Natural killer cell (primary cell): ENCODE measurements around the gene MACROD2. TPM values are rescaled to one million over a fixed set of nuclear protein-coding genes. Genes with fewer than 3 reads are reported as not detected.

Experiments used
- ATAC-seq, 3 donors: fragments of 150-1000 bp in 2 of 3; fragments of 200-7000 bp in 1 of 3; cut with Tn5 transposase; 1 replicate in 1 of 3; 2 replicates in 2 of 3; pipeline ENCODE4 v1.10.0; 2021; ENCODE audit warnings: mild to moderate bottlenecking in 2 of 3, moderate library complexity in 2 of 3
- DNase-seq, 2 donors: peaks; one replicate each; pipeline versions ENCODE4 v3.0.0 to v3.0.0-alpha.2; 2013 to 2021; ENCODE audit warnings: mixed read lengths in 1 of 2
- H3K27ac ChIP-seq: one replicate; pipeline ENCODE4 v1.5.1; 2013; ENCODE audit warnings: mild to moderate bottlenecking, low read length
- H3K27me3 ChIP-seq: one replicate; pipeline ENCODE4 v1.6.1; 2013; ENCODE audit warnings: low read length; ENCODE audit not compliant: control insufficient read depth, insufficient read depth
- H3K36me3 ChIP-seq: one replicate; pipeline ENCODE4 v1.6.1; 2013; ENCODE audit warnings: low read length; ENCODE audit not compliant: control insufficient read depth, insufficient read depth
- H3K4me1 ChIP-seq: one replicate; pipeline ENCODE4 v1.6.1; 2013; ENCODE audit warnings: low read length; ENCODE audit not compliant: control insufficient read depth, insufficient read depth
- H3K4me3 ChIP-seq: one replicate; pipeline ENCODE4 v1.5.1; 2013; ENCODE audit warnings: low read length
- H3K9me3 ChIP-seq: one replicate; pipeline ENCODE4 v1.6.1; 2013; ENCODE audit warnings: low read length; ENCODE audit not compliant: control insufficient read depth, insufficient read depth
- H3K27ac Mint-ChIP-seq, 2 donors: one replicate each; pipeline ENCODE4 v1.8.0; 2022; ENCODE audit warnings: mild to moderate bottlenecking in 2 of 2, mixed read lengths in 2 of 2, moderate library complexity in 1 of 2
- H3K27me3 Mint-ChIP-seq, 2 donors: one replicate each; pipeline ENCODE4 v1.8.0; 2022; ENCODE audit warnings: low read depth in 2 of 2, mixed read lengths in 2 of 2
- H3K36me3 Mint-ChIP-seq: one replicate; pipeline ENCODE4 v1.8.0; 2022; ENCODE audit warnings: mixed read lengths
- H3K4me1 Mint-ChIP-seq, 2 donors: one replicate each; pipeline ENCODE4 v1.8.0; 2022; ENCODE audit warnings: mixed read lengths in 2 of 2
- H3K4me3 Mint-ChIP-seq: one replicate; pipeline ENCODE4 v1.8.0; 2022; ENCODE audit warnings: mild to moderate bottlenecking, moderate library complexity, mixed read lengths
- H3K9me3 Mint-ChIP-seq, 2 donors: one replicate each; pipeline ENCODE4 v1.8.0; 2022; ENCODE audit warnings: mixed read lengths in 2 of 2
- WGBS: methylation state at CpG from one replicate; pipeline ENCODE4 v1.1.7; 2013; ENCODE audit warnings: missing lambda C conversion rate; ENCODE audit not compliant: insufficient coverage; 5-methylcytosine and 5-hydroxymethylcytosine counted together
- intact Hi-C: fragments of 100-400 bp; cut with micrococcal nuclease; formaldehyde crosslinking; loops from one replicate; pipeline ENCODE4 v1.14.2; 2022
- total RNA-seq, 4 donors: library from RNA; stranded (reverse); fragments of 120-200 nt in 1 of 4; gene quantifications; one replicate each; pipeline versions ENCODE4 v1.2.3 to v1.2.4, GENCODE V29; 2013 to 2022
- TF ChIP-seq, protein P1 (sequence below): fragments of 200-600 bp; IDR thresholded peaks from one replicate; pipeline ENCODE4 v1.8.0; 2022; ENCODE audit warnings: antibody characterized with exemption

MACROD2 gene
- total RNA-seq, 3 donors from 2014 or later (not counting 1 experiment from before 2014, with no cell fraction given): 0.19 to 0.88 TPM; not detected in 1

DNA sequence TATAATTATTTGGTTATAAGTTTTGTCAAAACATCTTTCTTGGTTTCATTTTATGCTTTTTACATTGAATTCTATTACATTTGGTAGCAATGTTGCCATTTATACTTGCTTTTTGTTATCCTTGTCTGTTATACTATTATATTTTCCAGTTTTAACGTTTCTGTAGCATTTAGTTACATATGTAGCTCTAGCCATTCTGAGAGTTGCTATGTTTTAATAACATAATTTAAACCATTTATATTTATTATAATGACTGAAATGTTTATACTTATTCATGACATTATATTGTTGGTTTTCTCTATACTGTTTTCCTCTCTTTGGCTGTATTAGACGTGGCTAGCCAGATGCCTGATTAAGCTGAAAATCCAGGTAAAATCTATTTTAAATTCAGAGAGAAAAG, 594.1 kb downstream of the MACROD2 start:
- H3K4me1 ChIP-seq: no peaks in the 10 kb centered on the region
- Mint-ChIP-seq H3K4me1 (no peaks in the 10 kb centered on the region), H3K27me3 (no peaks in the 10 kb centered on the region), H3K4me3 (no peak overlapping the region), H3K9me3 (peaks cover 5 to 10% of the 10 kb centered on the region in 2 donors), H3K27ac (no peak overlapping the region), H3K36me3 (no peaks in the 10 kb centered on the region)
- H3K36me3 ChIP-seq: no peaks in the 10 kb centered on the region
- H3K27ac ChIP-seq: no peak overlapping the region
- TF ChIP-seq, protein P1, sequence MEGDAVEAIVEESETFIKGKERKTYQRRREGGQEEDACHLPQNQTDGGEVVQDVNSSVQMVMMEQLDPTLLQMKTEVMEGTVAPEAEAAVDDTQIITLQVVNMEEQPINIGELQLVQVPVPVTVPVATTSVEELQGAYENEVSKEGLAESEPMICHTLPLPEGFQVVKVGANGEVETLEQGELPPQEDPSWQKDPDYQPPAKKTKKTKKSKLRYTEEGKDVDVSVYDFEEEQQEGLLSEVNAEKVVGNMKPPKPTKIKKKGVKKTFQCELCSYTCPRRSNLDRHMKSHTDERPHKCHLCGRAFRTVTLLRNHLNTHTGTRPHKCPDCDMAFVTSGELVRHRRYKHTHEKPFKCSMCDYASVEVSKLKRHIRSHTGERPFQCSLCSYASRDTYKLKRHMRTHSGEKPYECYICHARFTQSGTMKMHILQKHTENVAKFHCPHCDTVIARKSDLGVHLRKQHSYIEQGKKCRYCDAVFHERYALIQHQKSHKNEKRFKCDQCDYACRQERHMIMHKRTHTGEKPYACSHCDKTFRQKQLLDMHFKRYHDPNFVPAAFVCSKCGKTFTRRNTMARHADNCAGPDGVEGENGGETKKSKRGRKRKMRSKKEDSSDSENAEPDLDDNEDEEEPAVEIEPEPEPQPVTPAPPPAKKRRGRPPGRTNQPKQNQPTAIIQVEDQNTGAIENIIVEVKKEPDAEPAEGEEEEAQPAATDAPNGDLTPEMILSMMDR: no peak
- no peak for DNase-seq
- no peak overlapping the region for H3K4me3 ChIP-seq
- H3K27me3 ChIP-seq: no peaks in the 10 kb centered on the region
- no peak for ATAC-seq
- no peaks in the 10 kb centered on the region for H3K9me3 ChIP-seq
- intact Hi-C loops: no loop called here
- WGBS: 100% methylated on average over 1 of the region's 2 CpGs

DNA sequence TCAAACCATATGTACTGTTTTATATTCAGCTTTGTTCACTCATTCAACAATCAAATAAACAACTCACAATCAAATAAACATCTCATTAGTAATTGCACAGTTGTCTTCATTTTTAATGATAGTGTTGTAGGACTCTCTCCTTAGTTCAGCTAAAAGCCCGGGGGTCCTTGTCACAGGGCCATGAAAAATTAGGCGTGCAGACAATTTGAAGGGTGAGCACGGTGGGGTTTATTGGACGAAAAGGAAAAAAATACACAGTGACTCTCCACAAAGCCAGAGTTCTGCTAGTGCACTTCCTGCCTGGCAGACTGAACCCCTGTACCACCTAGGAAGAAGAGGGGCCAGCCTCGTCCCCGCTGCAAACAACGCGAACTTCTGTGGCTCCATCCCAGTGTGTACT, 599.7 kb downstream of the MACROD2 start:
- ATAC-seq: no peak
- Mint-ChIP-seq H3K36me3 (no peaks in the 10 kb centered on the region), H3K27ac (no peak overlapping the region), H3K4me3 (no peak overlapping the region), H3K9me3 (peaks cover 12 to 16% of the 10 kb centered on the region in 2 donors), H3K4me1 (no peaks in the 10 kb centered on the region), H3K27me3 (no peaks in the 10 kb centered on the region)
- no peaks in the 10 kb centered on the region for H3K4me1 ChIP-seq
- no peaks in the 10 kb centered on the region for H3K27me3 ChIP-seq
- TF ChIP-seq, protein P1: no peak
- H3K27ac ChIP-seq: no peak overlapping the region
- no peak for DNase-seq
- no peaks in the 10 kb centered on the region for H3K36me3 ChIP-seq
- H3K9me3 ChIP-seq: peaks cover 3% of the 10 kb centered on the region
- WGBS: 95% methylated on average over 8 of the region's 8 CpGs
- intact Hi-C loops: no loop called here
- no peak overlapping the region for H3K4me3 ChIP-seq

DNA sequence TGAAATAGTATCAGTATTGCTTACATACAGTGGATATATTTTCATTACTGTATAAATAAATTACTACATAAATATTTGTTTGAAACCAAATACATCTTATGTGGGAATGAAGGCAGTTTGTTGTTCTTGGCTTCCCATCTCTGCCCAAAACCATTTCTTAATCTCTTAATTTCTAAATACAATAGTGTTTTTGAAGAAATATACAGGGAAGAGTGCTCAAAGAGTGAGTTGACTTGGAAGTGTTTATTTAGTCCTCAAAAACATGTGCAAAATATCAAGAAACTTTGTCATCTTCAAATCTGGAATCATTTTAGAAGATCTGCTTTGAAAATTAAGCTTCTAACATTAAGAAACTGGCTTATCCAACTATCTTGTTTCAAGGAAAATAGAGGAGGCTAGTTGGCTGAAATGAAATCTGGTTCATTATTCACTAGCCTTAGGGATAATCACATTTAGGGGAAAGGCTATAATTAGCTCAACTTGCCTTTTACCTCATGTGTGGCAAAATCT, 601.9 kb downstream of the MACROD2 start:
- Histone ChIP-seq H3K36me3 (no peaks in the 10 kb centered on the region), H3K27ac (no peak overlapping the region), H3K4me1 (no peaks in the 10 kb centered on the region), H3K9me3 (peaks cover 3% of the 10 kb centered on the region), H3K4me3 (no peak overlapping the region), H3K27me3 (no peaks in the 10 kb centered on the region)
- H3K4me1 Mint-ChIP-seq: no peaks in the 10 kb centered on the region
- H3K4me3 Mint-ChIP-seq: no peak overlapping the region
- TF ChIP-seq, protein P1: no peak
- DNase-seq (no peak), ATAC-seq (no peak)
- no peak overlapping the region for H3K27ac Mint-ChIP-seq
- peaks cover 9% of the 10 kb centered on the region in 2 donors for H3K9me3 Mint-ChIP-seq
- no peaks in the 10 kb centered on the region for H3K36me3 Mint-ChIP-seq
- intact Hi-C loops: no loop called here
- no peaks in the 10 kb centered on the region for H3K27me3 Mint-ChIP-seq

- Mint-ChIP-seq H3K27ac (no peak overlapping the region), H3K36me3 (no peaks in the 10 kb centered on the region), H3K4me1 (no peaks in the 10 kb centered on the region), H3K9me3 (peaks cover 7 to 15% of the 10 kb centered on the region in 2 donors), H3K27me3 (no peaks in the 10 kb centered on the region), H3K4me3 (no peak overlapping the region)
- H3K27me3 ChIP-seq: no peaks in the 10 kb centered on the region
- H3K9me3 ChIP-seq: peaks cover 3% of the 10 kb centered on the region
- TF ChIP-seq, protein P1: no peak
- 94% methylated on average over 3 of the region's 3 CpGs for WGBS
- H3K4me1 ChIP-seq: no peaks in the 10 kb centered on the region
- intact Hi-C loops: no loop called here
- H3K27ac ChIP-seq: no peak overlapping the region
- H3K36me3 ChIP-seq: no peaks in the 10 kb centered on the region
- no peak overlapping the region for H3K4me3 ChIP-seq
- no peak for DNase-seq
- no peak for ATAC-seq
Measured at GRCh38 chr20:14599613-14600012, 604.3 kb downstream of the MACROD2 start.
